ENCODE results near the gene TNS3.

TNS3 gene

GRCh38 chr7:47314248-47314647 lies 267.7 kb downstream of the TNS3 start:
- no peak for DNase-seq

GRCh38 chr7:47313564-47313963 lies 268.3 kb downstream of the TNS3 start:
- no peak for DNase-seq

- no peak for DNase-seq
Observed at GRCh38 chr7:47311891-47312290, 270.0 kb downstream of the TNS3 start.

GRCh38 chr7:47310020-47310419 lies 271.9 kb downstream of the TNS3 start:
- DNase-seq: no peak

- DNase-seq: no peak
Observed at GRCh38 chr7:47308808-47309207, 273.1 kb downstream of the TNS3 start.

GRCh38 chr7:47307311-47307710 lies 274.6 kb downstream of the TNS3 start:
- DNase-seq: no peak

GRCh38 chr7:47304727-47305719 lies 276.9 kb downstream of the TNS3 start:
- no peak for DNase-seq

- no peak for DNase-seq
Observed at GRCh38 chr7:47303695-47304453, 278.0 kb downstream of the TNS3 start.

GRCh38 chr7:47303014-47303694 lies 278.8 kb downstream of the TNS3 start:
- DNase-seq: no peak

- no peak for DNase-seq
Observed at GRCh38 chr7:47302560-47302959, 279.4 kb downstream of the TNS3 start.

GRCh38 chr7:47301657-47302295 lies 280.1 kb downstream of the TNS3 start:
- no peak for DNase-seq

- DNase-seq: no peak
Observed at GRCh38 chr7:47301105-47301477, 280.8 kb downstream of the TNS3 start.

- DNase-seq: no peak
Observed at GRCh38 chr7:47300472-47301104, 281.3 kb downstream of the TNS3 start.

GRCh38 chr7:47299496-47299895 lies 282.4 kb downstream of the TNS3 start:
- DNase-seq: no peak

- DNase-seq: no peak
Observed at GRCh38 chr7:47298636-47299035, 283.3 kb downstream of the TNS3 start.

- no peak for DNase-seq
Observed at GRCh38 chr7:47297120-47297519, 284.8 kb downstream of the TNS3 start.

- DNase-seq: no peak
Observed at GRCh38 chr7:47295606-47296005, 286.3 kb downstream of the TNS3 start.

GRCh38 chr7:47294556-47295222 lies 287.2 kb downstream of the TNS3 start:
- no peak for DNase-seq

GRCh38 chr7:47293884-47294555 lies 287.9 kb downstream of the TNS3 start:
- DNase-seq: no peak

GRCh38 chr7:47292832-47293309 lies 289.0 kb downstream of the TNS3 start:
- no peak for DNase-seq

GRCh38 chr7:47291461-47292081 lies 290.3 kb downstream of the TNS3 start:
- DNase-seq: no peak
